ENCODE data around the gene PACRG.

DNA sequence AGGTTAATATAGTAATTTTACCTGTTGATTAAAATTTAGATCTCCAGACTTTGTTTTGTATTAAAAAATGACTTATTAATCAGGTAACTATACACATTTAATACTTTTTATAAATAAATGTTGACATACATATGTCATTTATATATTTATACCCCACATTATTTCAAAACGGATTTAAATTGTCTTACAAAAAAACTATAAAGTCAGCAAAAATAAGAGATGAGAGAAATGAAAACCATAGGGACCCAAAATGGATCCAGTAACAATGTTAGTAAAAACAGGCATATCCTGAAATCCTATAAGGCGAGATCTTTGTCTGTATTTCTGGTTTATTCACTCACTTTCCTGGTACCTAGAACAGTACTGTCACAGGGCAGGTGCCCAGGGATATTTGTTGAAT lies 91.5 kb downstream of the PACRG start:
- TF ChIP-seq, protein P1, sequence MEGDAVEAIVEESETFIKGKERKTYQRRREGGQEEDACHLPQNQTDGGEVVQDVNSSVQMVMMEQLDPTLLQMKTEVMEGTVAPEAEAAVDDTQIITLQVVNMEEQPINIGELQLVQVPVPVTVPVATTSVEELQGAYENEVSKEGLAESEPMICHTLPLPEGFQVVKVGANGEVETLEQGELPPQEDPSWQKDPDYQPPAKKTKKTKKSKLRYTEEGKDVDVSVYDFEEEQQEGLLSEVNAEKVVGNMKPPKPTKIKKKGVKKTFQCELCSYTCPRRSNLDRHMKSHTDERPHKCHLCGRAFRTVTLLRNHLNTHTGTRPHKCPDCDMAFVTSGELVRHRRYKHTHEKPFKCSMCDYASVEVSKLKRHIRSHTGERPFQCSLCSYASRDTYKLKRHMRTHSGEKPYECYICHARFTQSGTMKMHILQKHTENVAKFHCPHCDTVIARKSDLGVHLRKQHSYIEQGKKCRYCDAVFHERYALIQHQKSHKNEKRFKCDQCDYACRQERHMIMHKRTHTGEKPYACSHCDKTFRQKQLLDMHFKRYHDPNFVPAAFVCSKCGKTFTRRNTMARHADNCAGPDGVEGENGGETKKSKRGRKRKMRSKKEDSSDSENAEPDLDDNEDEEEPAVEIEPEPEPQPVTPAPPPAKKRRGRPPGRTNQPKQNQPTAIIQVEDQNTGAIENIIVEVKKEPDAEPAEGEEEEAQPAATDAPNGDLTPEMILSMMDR (IDR thresholded peaks at IDR 0.05): no peak
- no peak for TF ChIP-seq POLR2A (IDR thresholded peaks at IDR 0.05)
- no peak for TF ChIP-seq POLR2AphosphoS5 (IDR thresholded peaks at IDR 0.05)

All from upper lobe of left lung (tissue), 4 donors.